Stomach smooth muscle (tissue), 2 donors: ENCODE measurements around the gene SH3BP2.
"Not testable (repeated sequence)": the region's sequence is repeated elsewhere in the genome, so short reads cannot be mapped to it uniquely, and the experiment has no call there.

Experiments used
- H3K27ac ChIP-seq: one replicate; pipeline ENCODE4 v1.7.0; 2013; ENCODE audit warnings: mild to moderate bottlenecking, low read length, inconsistent platforms
- H3K27me3 ChIP-seq, 2 donors: one replicate each; pipeline ENCODE4 v1.7.0; 2013; ENCODE audit warnings: low read length in 2 of 2; ENCODE audit not compliant: insufficient read depth in 2 of 2, control insufficient read depth in 1 of 2
- H3K36me3 ChIP-seq, 2 donors: one replicate each; pipeline ENCODE4 v1.7.0; 2013; ENCODE audit warnings: low read length in 2 of 2; ENCODE audit not compliant: control insufficient read depth in 2 of 2, insufficient read depth in 2 of 2
- H3K4me1 ChIP-seq: one replicate; pipeline ENCODE4 v1.7.0; 2013; ENCODE audit warnings: low read length; ENCODE audit not compliant: control insufficient read depth, insufficient read depth
- H3K4me3 ChIP-seq, 2 donors: one replicate each; pipeline ENCODE4 v1.7.0; 2013; ENCODE audit warnings: low read length in 2 of 2
- H3K9ac ChIP-seq, 2 donors: one replicate each; pipeline ENCODE4 v1.7.0; 2013; ENCODE audit warnings: low read length in 2 of 2, mild to moderate bottlenecking in 1 of 2
- H3K9me3 ChIP-seq, 2 donors: one replicate each; pipeline ENCODE4 v1.7.0; 2013; ENCODE audit warnings: low read length in 2 of 2; ENCODE audit not compliant: control insufficient read depth in 2 of 2
- donor health status: healthy.
- donor health status: Pancreatic carcinoma.

SH3BP2 gene

GRCh38 chr4:2765832-2766526 lies 26.9 kb upstream of the SH3BP2 start:
- H3K36me3 ChIP-seq = no peaks in the 10 kb centered on the region
- H3K4me1 ChIP-seq = peaks cover 9% of the 10 kb centered on the region
- H3K9me3 ChIP-seq = no peaks in the 10 kb centered on the region
- H3K27me3 ChIP-seq = peaks cover 0 to 5% of the 10 kb centered on the region in 2 donors
- no peak overlapping the region for H3K4me3 ChIP-seq
- no peak overlapping the region for H3K9ac ChIP-seq
- H3K27ac ChIP-seq = no peak overlapping the region

- peaks cover 9% of the 10 kb centered on the region for H3K4me1 ChIP-seq
- H3K36me3 ChIP-seq = no peaks in the 10 kb centered on the region
- peaks cover 0 to 5% of the 10 kb centered on the region in 2 donors for H3K27me3 ChIP-seq
- no peak overlapping the region for H3K27ac ChIP-seq
- no peak overlapping the region for H3K4me3 ChIP-seq
- H3K9ac ChIP-seq = no peak overlapping the region
- H3K9me3 ChIP-seq = no peaks in the 10 kb centered on the region
These were observed 25.7 kb upstream of the SH3BP2 start for GRCh38 chr4:2767046-2767704.

- Histone ChIP-seq H3K27me3 (peaks cover 0 to 5% of the 10 kb centered on the region in 2 donors), H3K4me3 (no peak overlapping the region), H3K9ac (no peak overlapping the region), H3K4me1 (peaks cover 9% of the 10 kb centered on the region), H3K27ac (no peak overlapping the region), H3K36me3 (no peaks in the 10 kb centered on the region), H3K9me3 (no peaks in the 10 kb centered on the region)
These were observed 25.2 kb upstream of the SH3BP2 start for GRCh38 chr4:2767705-2768074.

GRCh38 chr4:2768124-2768523 lies 24.8 kb upstream of the SH3BP2 start:
- H3K9me3 ChIP-seq = no peaks in the 10 kb centered on the region
- H3K27me3 ChIP-seq = peaks cover 0 to 5% of the 10 kb centered on the region in 2 donors
- no peak overlapping the region for H3K27ac ChIP-seq
- no peaks in the 10 kb centered on the region for H3K36me3 ChIP-seq
- H3K9ac ChIP-seq = no peak overlapping the region
- H3K4me1 ChIP-seq = peaks cover 9% of the 10 kb centered on the region
- H3K4me3 ChIP-seq = no peak overlapping the region

- Histone ChIP-seq H3K4me3 (no peak overlapping the region), H3K9me3 (no peaks in the 10 kb centered on the region), H3K27ac (no peak overlapping the region), H3K9ac (no peak overlapping the region), H3K4me1 (peaks cover 5% of the 10 kb centered on the region), H3K36me3 (no peaks in the 10 kb centered on the region), H3K27me3 (peaks cover 0 to 5% of the 10 kb centered on the region in 2 donors)
These were observed 24.0 kb upstream of the SH3BP2 start for GRCh38 chr4:2768921-2769336.

- Histone ChIP-seq H3K9me3 (no peaks in the 10 kb centered on the region), H3K27me3 (peaks cover 0 to 5% of the 10 kb centered on the region in 2 donors), H3K4me1 (peaks cover 3% of the 10 kb centered on the region), H3K9ac (no peak overlapping the region), H3K27ac (no peak overlapping the region), H3K36me3 (no peaks in the 10 kb centered on the region), H3K4me3 (no peak overlapping the region)
These were observed 21.6 kb upstream of the SH3BP2 start for GRCh38 chr4:2771264-2771663.

- not testable (repeated sequence) for H3K9me3 ChIP-seq, H3K4me3 ChIP-seq, H3K27ac ChIP-seq, H3K27me3 ChIP-seq, H3K4me1 ChIP-seq, H3K9ac ChIP-seq, H3K36me3 ChIP-seq
These were observed 12.2 kb upstream of the SH3BP2 start for GRCh38 chr4:2780643-2781042.

GRCh38 chr4:2781911-2782310 lies 11.0 kb upstream of the SH3BP2 start:
- no peaks in the 10 kb centered on the region for H3K9me3 ChIP-seq
- no peaks in the 10 kb centered on the region for H3K36me3 ChIP-seq
- H3K4me3 ChIP-seq = no peak overlapping the region
- no peaks in the 10 kb centered on the region for H3K27me3 ChIP-seq
- H3K27ac ChIP-seq = no peak overlapping the region
- peaks cover 5% of the 10 kb centered on the region for H3K4me1 ChIP-seq
- H3K9ac ChIP-seq = no peak overlapping the region

GRCh38 chr4:2783790-2784189 lies 9.1 kb upstream of the SH3BP2 start:
- H3K36me3 ChIP-seq = no peaks in the 10 kb centered on the region
- no peak overlapping the region for H3K4me3 ChIP-seq
- no peak overlapping the region for H3K9ac ChIP-seq
- H3K9me3 ChIP-seq = no peaks in the 10 kb centered on the region
- H3K4me1 ChIP-seq = peaks cover 5% of the 10 kb centered on the region
- no peaks in the 10 kb centered on the region for H3K27me3 ChIP-seq
- H3K27ac ChIP-seq = no peak overlapping the region

GRCh38 chr4:2785613-2786012 lies 7.3 kb upstream of the SH3BP2 start:
- H3K9me3 ChIP-seq = no peaks in the 10 kb centered on the region
- no peaks in the 10 kb centered on the region for H3K36me3 ChIP-seq
- H3K9ac ChIP-seq = no peak overlapping the region
- H3K4me1 ChIP-seq = peaks cover 5% of the 10 kb centered on the region
- H3K27me3 ChIP-seq = no peaks in the 10 kb centered on the region
- H3K27ac ChIP-seq = no peak overlapping the region
- H3K4me3 ChIP-seq = no peak overlapping the region

GRCh38 chr4:2786152-2786671 lies 6.7 kb upstream of the SH3BP2 start:
- peaks cover 7% of the 10 kb centered on the region for H3K4me1 ChIP-seq
- H3K9ac ChIP-seq = no peak overlapping the region
- H3K9me3 ChIP-seq = no peaks in the 10 kb centered on the region
- H3K4me3 ChIP-seq = no peak overlapping the region
- no peak overlapping the region for H3K27ac ChIP-seq
- H3K36me3 ChIP-seq = no peaks in the 10 kb centered on the region
- H3K27me3 ChIP-seq = no peaks in the 10 kb centered on the region
